Psoas muscle (tissue), 8 donors: Measurements from ENCODE around the gene RNU6-8. TPM values are rescaled to one million over a fixed set of nuclear protein-coding genes. Genes with fewer than 3 reads are reported as not detected.

Experiments used
- ATAC-seq, 4 donors: fragments of 200-7000 bp; cut with Tn5 transposase; one replicate each; pipeline ENCODE4 v1.9.1; 2020; ENCODE audit warnings: moderate library complexity in 3 of 4, mild to moderate bottlenecking in 2 of 4
- DNase-seq, 2 donors: peaks; one replicate each; pipeline ENCODE4 v3.0.0-alpha.2; 2020
- H3K27ac ChIP-seq: fragments of 200-600 bp; one replicate; pipeline ENCODE4 v1.8.0; 2022
- H3K27me3 ChIP-seq, 3 donors: fragments of 200-600 bp in 1 of 3; one replicate each; pipeline versions ENCODE4 v1.6.1 to v1.8.0; 2013 to 2022; ENCODE audit warnings: low read length in 2 of 3, mild to moderate bottlenecking in 2 of 3, moderate library complexity in 1 of 3; ENCODE audit not compliant: insufficient read depth in 3 of 3
- H3K36me3 ChIP-seq, 2 donors: fragments of 200-600 bp in 1 of 2; one replicate each; pipeline versions ENCODE4 v1.6.1 to v1.8.0; 2013 to 2022; ENCODE audit warnings: low read depth in 1 of 2, mild to moderate bottlenecking in 1 of 2, moderate library complexity in 1 of 2; ENCODE audit not compliant: insufficient read depth in 1 of 2
- H3K4me1 ChIP-seq: fragments of 200-600 bp; one replicate; pipeline ENCODE4 v1.8.0; 2022
- H3K4me3 ChIP-seq: fragments of 200-600 bp; one replicate; pipeline ENCODE4 v1.8.0; 2022; ENCODE audit warnings: mild to moderate bottlenecking
- H3K9me3 ChIP-seq: fragments of 200-600 bp; one replicate; pipeline ENCODE4 v1.8.0; 2022
- WGBS, 3 donors: extraction: QIAGEN DNeasy Blood & Tissue Kit; methylation state at CpG; one replicate each; pipeline versions ENCODE4 v1.1.6 to v1.1.7; 2013; 5-methylcytosine and 5-hydroxymethylcytosine counted together
- intact Hi-C, 2 donors: fragments of 100-400 bp; cut with DNase I; formaldehyde crosslinking; loops; one replicate each; pipeline versions ENCODE4 v1.11.0 to v1.14.2; 2022
- polyA plus RNA-seq, 3 donors: library from polyadenylated mRNA; stranded (reverse); fragments of 200-250 nt; gene quantifications; one replicate each; pipeline ENCODE4 v1.2.3, GENCODE V29; 2013
- total RNA-seq, 4 donors: library from RNA; stranded (reverse); fragmentation: NEBNext Ultra II Directional in 2 of 4; extraction: Animal tissue kit (Norgen Biotek cat#: 25700) in 2 of 4; gene quantifications; one replicate each; pipeline versions ENCODE4 v1.2.1 to v1.2.4, GENCODE V29; 2021 to 2023
- TF ChIP-seq, protein P1 (sequence below): fragments of 200-600 bp; IDR thresholded peaks from one replicate; pipeline ENCODE4 v1.8.0; 2022; ENCODE audit warnings: antibody characterized with exemption
- donor health status: healthy with polysubstance abuse.
- donor health status: DM: no; HTN: no; CAD: no; lungs with moderate emphysema.
- donor health status: Bipolar disorder and iron deficiency.
- donor health status: healthy.
- donor health status: DM: yes; HTN: yes; CAD: no.
- donor health status: DM: no; HTN: no; CAD: no.
- donor health status: DM: no; HTN: no; CAD: no.
- donor health status: DM: yes; HTN: yes; CAD: no.

The RNU6-8 gene
- total and polyA plus RNA-seq, 7 donors = not detected

DNA sequence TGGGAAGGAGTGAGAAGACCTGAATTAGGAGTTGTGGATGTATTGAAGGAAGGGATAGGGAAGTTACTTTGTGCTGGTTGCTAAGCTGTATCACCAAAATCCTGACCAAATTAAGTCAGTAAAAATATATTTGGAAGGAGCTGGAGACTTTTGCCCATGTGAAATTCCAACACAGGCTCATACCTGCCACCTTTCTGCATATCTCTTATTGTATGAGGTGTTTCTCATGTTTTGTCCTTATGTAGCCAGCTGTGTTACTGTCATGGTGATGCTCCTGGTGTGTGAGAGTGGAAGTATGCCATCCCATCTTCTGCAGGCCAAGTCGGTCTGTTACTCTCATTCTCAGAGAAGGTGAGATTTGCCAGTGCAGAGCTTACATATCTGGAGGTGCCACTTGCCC is 29.4 kb upstream of the RNU6-8 start:
- intact Hi-C loops = no loop called here
- TF ChIP-seq, protein P1, sequence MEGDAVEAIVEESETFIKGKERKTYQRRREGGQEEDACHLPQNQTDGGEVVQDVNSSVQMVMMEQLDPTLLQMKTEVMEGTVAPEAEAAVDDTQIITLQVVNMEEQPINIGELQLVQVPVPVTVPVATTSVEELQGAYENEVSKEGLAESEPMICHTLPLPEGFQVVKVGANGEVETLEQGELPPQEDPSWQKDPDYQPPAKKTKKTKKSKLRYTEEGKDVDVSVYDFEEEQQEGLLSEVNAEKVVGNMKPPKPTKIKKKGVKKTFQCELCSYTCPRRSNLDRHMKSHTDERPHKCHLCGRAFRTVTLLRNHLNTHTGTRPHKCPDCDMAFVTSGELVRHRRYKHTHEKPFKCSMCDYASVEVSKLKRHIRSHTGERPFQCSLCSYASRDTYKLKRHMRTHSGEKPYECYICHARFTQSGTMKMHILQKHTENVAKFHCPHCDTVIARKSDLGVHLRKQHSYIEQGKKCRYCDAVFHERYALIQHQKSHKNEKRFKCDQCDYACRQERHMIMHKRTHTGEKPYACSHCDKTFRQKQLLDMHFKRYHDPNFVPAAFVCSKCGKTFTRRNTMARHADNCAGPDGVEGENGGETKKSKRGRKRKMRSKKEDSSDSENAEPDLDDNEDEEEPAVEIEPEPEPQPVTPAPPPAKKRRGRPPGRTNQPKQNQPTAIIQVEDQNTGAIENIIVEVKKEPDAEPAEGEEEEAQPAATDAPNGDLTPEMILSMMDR = no peak

DNA sequence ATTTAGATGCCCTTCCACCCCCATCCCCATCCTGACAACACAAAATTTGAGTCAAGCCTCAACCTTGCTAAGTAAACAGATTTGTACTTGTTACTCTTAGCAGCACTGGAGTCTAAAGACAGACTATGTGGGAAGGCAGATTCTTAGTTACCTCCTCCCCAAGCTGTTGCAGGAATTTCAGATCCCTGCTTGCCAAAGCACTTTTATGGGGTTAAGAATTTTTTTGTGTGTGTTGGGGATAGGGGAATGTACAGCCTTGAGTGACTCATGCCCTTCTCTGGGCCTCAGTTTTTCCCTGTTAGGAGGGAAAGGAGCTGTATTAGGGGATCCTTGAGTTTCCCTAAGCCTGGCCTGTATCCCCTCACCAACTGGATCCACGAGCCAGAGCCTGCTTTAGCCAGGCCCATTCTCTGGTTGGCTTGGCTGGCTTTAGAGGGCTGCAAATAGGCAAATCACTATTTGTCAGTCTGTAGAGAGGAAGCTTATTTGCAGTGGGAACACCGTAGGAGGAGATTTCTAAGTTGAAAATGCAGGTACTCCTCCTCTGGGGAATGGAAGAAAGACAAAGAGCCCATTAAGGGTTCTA is 27.7 kb upstream of the RNU6-8 start:
- TF ChIP-seq, protein P1 = no peak
- Histone ChIP-seq H3K27me3 (no peaks in the 10 kb centered on the region), H3K4me1 (no peaks in the 10 kb centered on the region), H3K36me3 (no peaks in the 10 kb centered on the region), H3K4me3 (no peak overlapping the region), H3K9me3 (no peaks in the 10 kb centered on the region), H3K27ac (no peak overlapping the region)
- 81 to 83% (median 83%) methylated on average over 2 of the region's 2 CpGs for WGBS, 3 donors
- DNase-seq (no peak), ATAC-seq (no peak)
- intact Hi-C loops = no loop called here

More for the DNA sequence above, 29.4 kb upstream of the RNU6-8 start:
- ATAC-seq = no peak
- Histone ChIP-seq H3K9me3 (no peaks in the 10 kb centered on the region), H3K27ac (no peak overlapping the region), H3K27me3 (no peaks in the 10 kb centered on the region), H3K36me3 (no peaks in the 10 kb centered on the region), H3K4me1 (no peaks in the 10 kb centered on the region), H3K4me3 (no peak overlapping the region)
- DNase-seq = no peak
- 89 to 92% (median 90%) methylated on average over 1 of the region's 1 CpG for WGBS, 3 donors

DNA sequence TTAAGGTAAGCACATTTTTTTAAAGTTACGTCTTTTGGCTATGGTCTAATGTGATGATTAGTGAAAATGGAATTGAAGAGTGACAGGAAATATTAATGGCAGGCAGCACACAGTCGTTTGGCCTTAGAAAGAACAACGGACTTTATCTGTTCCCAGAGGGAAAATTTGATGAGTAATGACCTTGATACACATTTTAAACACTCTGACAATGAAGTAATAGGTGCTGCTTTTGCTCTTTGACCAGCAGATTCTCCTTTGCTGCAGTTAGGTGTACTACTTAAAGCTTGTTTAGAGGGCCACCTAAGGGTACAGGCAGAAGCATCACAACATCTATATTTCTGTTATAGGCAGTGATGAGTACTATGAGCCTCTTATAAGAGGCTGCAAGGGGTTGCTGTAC is 27.1 kb upstream of the RNU6-8 start:
- intact Hi-C loops = no loop called here
- peaks cover 4% of the 10 kb centered on the region for H3K4me1 ChIP-seq
- TF ChIP-seq, protein P1 = no peak

DNA sequence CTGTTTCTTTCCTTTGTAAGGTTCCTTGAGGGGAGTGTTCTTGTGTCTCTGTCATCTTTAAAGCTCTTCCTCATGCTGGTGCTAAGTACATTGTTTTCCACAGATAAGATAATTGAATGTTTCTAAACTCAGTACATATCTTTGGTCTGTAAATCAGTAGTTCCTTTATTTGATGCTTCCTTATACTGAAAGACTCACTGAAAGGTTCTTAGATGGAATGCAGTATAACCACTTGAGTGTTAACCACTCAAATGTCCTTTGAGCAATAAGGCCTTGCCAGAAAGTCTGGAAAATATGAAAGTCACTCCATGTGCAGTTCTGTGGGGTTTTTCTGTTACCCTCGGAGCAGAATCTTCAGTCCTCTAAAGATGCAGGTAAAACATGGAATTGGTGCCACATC is 23.0 kb upstream of the RNU6-8 start:
- intact Hi-C loops = loop anchor here in 1 of 2 donors (10.0 kb wide), 1 partner anchor 329 kb away; no protein-coding TSS in a partner anchor
- no peaks in the 10 kb centered on the region for H3K9me3 ChIP-seq
- ATAC-seq (no peak), DNase-seq (no peak)
- no peak overlapping the region for H3K4me3 ChIP-seq
- no peaks in the 10 kb centered on the region for H3K27me3 ChIP-seq
- 89 to 99% (median 91%) methylated on average over 1 of the region's 1 CpG for WGBS, 3 donors
- no peak overlapping the region for H3K27ac ChIP-seq
- TF ChIP-seq, protein P1 = no peak
- no peaks in the 10 kb centered on the region for H3K36me3 ChIP-seq
- peaks cover 9% of the 10 kb centered on the region for H3K4me1 ChIP-seq

More for the DNA sequence above, 27.1 kb upstream of the RNU6-8 start:
- WGBS, 3 donors = 17 to 22% (median 19%) methylated on average over 3 of the region's 3 CpGs
- H3K9me3 ChIP-seq = no peaks in the 10 kb centered on the region
- no peak overlapping the region for H3K27ac ChIP-seq
- H3K36me3 ChIP-seq = no peaks in the 10 kb centered on the region
- ATAC-seq (peak; percentile 26 to 82 (median 50)), DNase-seq (no peak)
- H3K27me3 ChIP-seq = no peaks in the 10 kb centered on the region
- no peak overlapping the region for H3K4me3 ChIP-seq
